Lower leg skin (tissue), 4 donors: ENCODE data around the gene CLDN16. TPM values are rescaled to one million over a fixed set of nuclear protein-coding genes. Genes with fewer than 3 reads are reported as not detected.

Source experiments
- DNase-seq, 2 donors: peaks; one replicate each; pipeline ENCODE4 v3.0.0-alpha.2; 2019; ENCODE audit warnings: low spot score in 2 of 2
- H3K4me3 ChIP-seq: fragments of 200-600 bp; sonication (generic); 2 replicates; pipeline ENCODE4 v1.5.1; 2017; ENCODE audit warnings: mild to moderate bottlenecking, low read depth; ENCODE audit not compliant: poor library complexity, severe bottlenecking
- CTCF ChIP-seq, 3 donors: fragments of 450-650 bp; IDR thresholded peaks; one replicate each; pipeline ENCODE4 v1.5.1; 2016; ENCODE audit warnings: antibody characterized with exemption in 3 of 3, mild to moderate bottlenecking in 3 of 3, moderate library complexity in 2 of 3
- POLR2A ChIP-seq, 2 donors: fragments of 450-650 bp; IDR thresholded peaks; one replicate each; pipeline ENCODE4 v1.6.1; 2016 to 2017; ENCODE audit warnings: antibody characterized with exemption in 2 of 2, mild to moderate bottlenecking in 1 of 2, moderate library complexity in 1 of 2
- WGBS, 2 donors: methylation state at CpG; one replicate each; pipeline ENCODE4 v1.1.5; 2018; 5-methylcytosine and 5-hydroxymethylcytosine counted together
- intact Hi-C: fragments of 100-400 bp; cut with DNase I; formaldehyde crosslinking; loops from one replicate; pipeline ENCODE4 v1.15.0; 2023; ENCODE audit warnings: low total_unique reads
- total RNA-seq, 4 donors: library from RNA; depleted of rRNA; stranded (reverse); fragments of >200 nt; gene quantifications; one replicate each; pipeline ENCODE4 v1.1.0, GENCODE V29; 2016

CLDN16 gene
- total RNA-seq, 4 donors from 2014 or later, result 1.1 to 5.1 (median 2.2) TPM

GRCh38 chr3:190345878-190346277 is 42.1 kb upstream of the CLDN16 start:
- WGBS, 2 donors, result 38 to 47% methylated on average over 4 of the region's 4 CpGs
- TF ChIP-seq CTCF (IDR thresholded peaks at IDR 0.05) (no peak), POLR2A (IDR thresholded peaks at IDR 0.05) (no peak)
- DNase-seq, result no peak
- intact Hi-C loops, result no loop called here
- H3K4me3 ChIP-seq, result no peak overlapping the region

GRCh38 chr3:190346541-190346940 is 41.4 kb upstream of the CLDN16 start:
- WGBS, 2 donors, result 66 to 67% methylated on average over 2 of the region's 2 CpGs
- TF ChIP-seq POLR2A (IDR thresholded peaks at IDR 0.05) (no peak), CTCF (IDR thresholded peaks at IDR 0.05) (no peak)
- no peak for DNase-seq
- no peak overlapping the region for H3K4me3 ChIP-seq
- intact Hi-C loops, result no loop called here

- TF ChIP-seq CTCF (IDR thresholded peaks at IDR 0.05) (no peak), POLR2A (IDR thresholded peaks at IDR 0.05) (no peak)
- WGBS, 2 donors, result 94 to 95% methylated on average over 1 of the region's 1 CpG
Measured at GRCh38 chr3:190352861-190353457, 35.0 kb upstream of the CLDN16 start.

GRCh38 chr3:190356246-190356645 is 31.7 kb upstream of the CLDN16 start:
- no peak for TF ChIP-seq CTCF (IDR thresholded peaks at IDR 0.05)
- no peak for TF ChIP-seq POLR2A (IDR thresholded peaks at IDR 0.05)
- DNase-seq, result no peak
- H3K4me3 ChIP-seq, result no peak overlapping the region
- intact Hi-C loops, result no loop called here

More at GRCh38 chr3:190352861-190353457, 35.0 kb upstream of the CLDN16 start:
- no peak overlapping the region for H3K4me3 ChIP-seq
- intact Hi-C loops, result no loop called here
- no peak for DNase-seq

GRCh38 chr3:190357468-190357867 is 30.5 kb upstream of the CLDN16 start:
- intact Hi-C loops, result no loop called here
- 41 to 67% methylated on average over 2 of the region's 2 CpGs for WGBS, 2 donors
- no peak for DNase-seq
- no peak for TF ChIP-seq POLR2A (IDR thresholded peaks at IDR 0.05)
- TF ChIP-seq CTCF (IDR thresholded peaks at IDR 0.05), result no peak
- H3K4me3 ChIP-seq, result no peak overlapping the region

- WGBS, 2 donors, result 57 to 68% methylated on average over 2 of the region's 2 CpGs
- no peak for TF ChIP-seq POLR2A (IDR thresholded peaks at IDR 0.05)
- no peak for TF ChIP-seq CTCF (IDR thresholded peaks at IDR 0.05)
- H3K4me3 ChIP-seq, result no peak overlapping the region
- no peak for DNase-seq
- intact Hi-C loops, result no loop called here
Measured at GRCh38 chr3:190359813-190360212, 28.1 kb upstream of the CLDN16 start.
